ENCODE data around the gene PARVG.

Gene PARVG

DNA sequence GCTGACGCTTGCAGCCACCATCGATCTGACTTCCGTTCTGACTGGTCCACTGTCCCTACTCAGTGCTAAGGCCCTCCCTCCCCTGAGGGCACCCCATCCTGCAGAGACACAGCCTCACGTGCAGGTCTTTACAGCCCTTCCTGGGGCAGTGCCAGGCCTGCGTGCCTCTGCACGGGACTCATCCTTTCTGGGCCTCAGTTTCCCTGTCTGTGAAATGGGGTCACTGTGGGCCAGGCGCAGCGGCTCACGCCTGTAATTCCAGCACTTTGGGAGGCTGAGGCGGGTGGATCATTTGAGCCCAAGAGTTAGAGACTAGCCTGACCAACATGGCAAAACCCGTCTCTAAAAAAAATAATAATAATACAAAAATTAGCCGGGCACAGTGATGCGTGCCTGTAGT, 17.8 kb upstream of the PARVG start:
- Histone ChIP-seq H3K36me3 (ENCODE audit: control insufficient read depth, insufficient read depth, low read length) (no peaks in the 10 kb centered on the region), H3K4me3 (ENCODE audit: low read depth, low read length) (no peak overlapping the region), H3K9ac (no peak overlapping the region), H3K4me2 (ENCODE audit: low read length) (no peak overlapping the region), H3K27ac (no peak overlapping the region), H3K27me3 (ENCODE audit: control insufficient read depth, insufficient read depth, low read length) (no peaks in the 10 kb centered on the region), H3K79me2 (no peaks in the 10 kb centered on the region), H3K9me3 (ENCODE audit: control insufficient read depth, low read length) (no peaks in the 10 kb centered on the region), H2AFZ (no peak overlapping the region), H3K4me1 (no peaks in the 10 kb centered on the region)
- TF ChIP-seq CTCF (IDR thresholded peaks at IDR 0.05), result no peak

DNA sequence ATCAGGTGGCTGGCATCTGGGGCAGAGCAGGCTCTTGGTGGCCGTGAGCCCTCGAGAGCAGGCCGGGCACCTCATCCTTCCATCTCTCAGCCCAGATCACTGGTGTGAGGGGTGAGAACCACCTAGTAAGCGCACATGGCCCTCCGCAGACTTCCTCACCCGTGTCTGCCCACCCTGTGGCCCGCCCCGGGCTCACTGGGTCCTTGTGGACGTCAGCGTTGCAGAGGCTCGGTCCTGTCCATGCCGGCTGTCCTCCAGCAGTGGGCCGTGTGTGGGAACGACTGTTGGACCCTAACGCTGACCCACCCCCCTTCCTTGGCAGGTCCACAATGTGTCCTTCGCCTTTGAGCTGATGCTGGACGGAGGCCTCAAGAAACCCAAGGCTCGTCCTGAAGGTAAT, 17.2 kb upstream of the PARVG start:
- no peak overlapping the region for H2AFZ ChIP-seq
- no peak overlapping the region for H3K9ac ChIP-seq
- H3K4me2 ChIP-seq (ENCODE audit: low read length), result no peak overlapping the region
- H3K4me3 ChIP-seq (ENCODE audit: low read depth, low read length), result no peak overlapping the region
- H3K27me3 ChIP-seq (ENCODE audit: control insufficient read depth, insufficient read depth, low read length), result no peaks in the 10 kb centered on the region
- H3K9me3 ChIP-seq (ENCODE audit: control insufficient read depth, low read length), result no peaks in the 10 kb centered on the region
- TF ChIP-seq CTCF (IDR thresholded peaks at IDR 0.05), result no peak
- no peaks in the 10 kb centered on the region for H3K4me1 ChIP-seq
- no peaks in the 10 kb centered on the region for H3K36me3 ChIP-seq (ENCODE audit: control insufficient read depth, insufficient read depth, low read length)
- no peak overlapping the region for H3K27ac ChIP-seq
- no peaks in the 10 kb centered on the region for H3K79me2 ChIP-seq

GRCh38 chr22:44164031-44164430, 16.7 kb upstream of the PARVG start:
- no peak overlapping the region for H3K9ac ChIP-seq
- TF ChIP-seq CTCF (IDR thresholded peaks at IDR 0.05), result no peak
- H3K4me2 ChIP-seq (ENCODE audit: low read length), result no peak overlapping the region
- H3K4me3 ChIP-seq (ENCODE audit: low read depth, low read length), result no peak overlapping the region
- H3K36me3 ChIP-seq (ENCODE audit: control insufficient read depth, insufficient read depth, low read length), result no peaks in the 10 kb centered on the region
- no peak overlapping the region for H2AFZ ChIP-seq
- H3K27me3 ChIP-seq (ENCODE audit: control insufficient read depth, insufficient read depth, low read length), result no peaks in the 10 kb centered on the region
- H3K27ac ChIP-seq, result no peak overlapping the region
- H3K4me1 ChIP-seq, result no peaks in the 10 kb centered on the region
- no peaks in the 10 kb centered on the region for H3K79me2 ChIP-seq
- no peaks in the 10 kb centered on the region for H3K9me3 ChIP-seq (ENCODE audit: control insufficient read depth, low read length)

- no peaks in the 10 kb centered on the region for H3K9me3 ChIP-seq (ENCODE audit: control insufficient read depth, low read length)
- no peaks in the 10 kb centered on the region for H3K79me2 ChIP-seq
- H3K27me3 ChIP-seq (ENCODE audit: control insufficient read depth, insufficient read depth, low read length), result no peaks in the 10 kb centered on the region
- H3K4me3 ChIP-seq (ENCODE audit: low read depth, low read length), result no peak overlapping the region
- no peak overlapping the region for H2AFZ ChIP-seq
- H3K9ac ChIP-seq, result no peak overlapping the region
- H3K27ac ChIP-seq, result no peak overlapping the region
- no peaks in the 10 kb centered on the region for H3K4me1 ChIP-seq
- H3K4me2 ChIP-seq (ENCODE audit: low read length), result no peak overlapping the region
- no peak for TF ChIP-seq CTCF (IDR thresholded peaks at IDR 0.05)
- no peaks in the 10 kb centered on the region for H3K36me3 ChIP-seq (ENCODE audit: control insufficient read depth, insufficient read depth, low read length)
Measured at GRCh38 chr22:44165286-44165874, 15.3 kb upstream of the PARVG start.

- Histone ChIP-seq H3K4me2 (ENCODE audit: low read length) (no peak overlapping the region), H3K4me1 (no peaks in the 10 kb centered on the region), H3K79me2 (no peaks in the 10 kb centered on the region), H3K9ac (no peak overlapping the region), H2AFZ (no peak overlapping the region), H3K27ac (no peak overlapping the region), H3K27me3 (ENCODE audit: control insufficient read depth, insufficient read depth, low read length) (no peaks in the 10 kb centered on the region), H3K9me3 (ENCODE audit: control insufficient read depth, low read length) (no peaks in the 10 kb centered on the region), H3K4me3 (ENCODE audit: low read depth, low read length) (no peak overlapping the region), H3K36me3 (ENCODE audit: control insufficient read depth, insufficient read depth, low read length) (no peaks in the 10 kb centered on the region)
- TF ChIP-seq CTCF (IDR thresholded peaks at IDR 0.05), result no peak
Measured at GRCh38 chr22:44166498-44167276, 14.0 kb upstream of the PARVG start.

Measured in parathyroid adenoma (tissue), 2 donors.